ENCODE results near the gene SCAMP3.
"Not testable (repeated sequence)": the region's sequence is repeated elsewhere in the genome, so short reads cannot be mapped to it uniquely, and the experiment has no call there.

Gene SCAMP3

DNA sequence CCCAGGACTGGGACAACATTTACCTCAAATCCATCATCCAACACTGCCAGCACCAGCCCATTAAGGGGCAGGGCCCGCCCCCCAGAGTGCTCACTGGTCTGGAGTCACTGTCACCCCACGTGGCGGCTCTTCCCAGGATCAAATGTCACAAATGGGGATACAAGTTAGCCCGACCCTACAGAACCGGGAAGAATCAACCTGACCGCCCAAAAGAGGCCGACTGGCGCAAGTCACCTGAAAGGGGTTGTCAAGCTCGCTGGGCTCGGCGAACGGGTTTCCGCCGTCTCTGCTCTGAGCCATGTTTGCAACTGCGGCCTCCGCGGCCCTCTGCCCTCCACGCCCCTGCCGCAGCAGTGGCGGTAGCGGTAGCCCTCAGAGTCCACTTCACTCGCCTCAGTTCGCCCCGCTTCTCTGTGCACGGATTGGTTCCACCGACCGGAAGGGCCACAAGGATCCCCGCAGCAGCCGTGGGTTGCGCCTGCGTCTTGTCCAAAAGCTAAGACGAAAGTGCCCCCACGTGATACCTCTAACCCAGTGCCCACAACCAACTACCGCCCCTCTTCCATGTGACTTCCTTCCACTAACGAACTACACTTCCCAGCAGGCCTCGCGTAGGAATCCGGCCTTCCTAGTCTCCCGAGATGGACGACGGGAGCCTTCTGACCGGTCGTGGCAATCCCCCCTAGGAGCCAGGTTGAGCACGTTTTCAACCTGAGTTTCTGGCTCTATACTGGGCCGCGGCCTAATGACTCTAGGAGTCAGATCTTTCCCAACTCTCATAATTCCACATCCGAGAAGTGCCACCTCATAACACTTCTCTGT is at the start of gene SCAMP3:
Gene SCAMP3 (minus strand): TSS at position 509 of the 822 bp plus-strand sequence. CDS start 209 bp downstream, at position 300.
- peak; percentile 98 for DNase-seq

DNA sequence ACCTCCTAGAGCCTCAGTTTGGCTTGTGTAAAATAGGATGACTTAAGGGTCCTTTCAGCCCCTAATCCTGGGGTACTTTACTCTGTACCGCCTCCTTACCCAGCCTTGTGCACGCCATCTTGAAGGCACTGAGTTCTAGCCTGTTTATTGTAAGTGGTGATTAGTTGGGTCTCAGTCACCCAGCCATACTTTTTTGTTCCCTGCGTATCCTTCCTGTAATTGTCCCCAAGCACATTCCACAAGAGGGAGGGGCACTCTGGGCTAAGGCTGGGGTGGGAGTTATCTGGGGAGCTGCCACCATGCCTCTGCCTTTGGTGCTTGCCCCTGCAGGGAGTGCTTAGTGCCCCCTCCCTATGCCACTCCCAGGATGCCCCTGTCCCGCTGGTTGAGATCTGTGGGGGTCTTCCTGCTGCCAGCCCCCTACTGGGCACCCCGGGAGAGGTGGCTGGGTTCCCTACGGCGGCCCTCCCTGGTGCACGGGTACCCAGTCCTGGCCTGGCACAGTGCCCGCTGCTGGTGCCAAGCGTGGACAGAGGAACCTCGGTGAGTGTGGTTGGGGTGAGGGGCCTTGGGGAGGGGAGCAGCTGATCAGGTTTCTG is 47.4 kb upstream of the SCAMP3 start:
- peak in 1 of 2 experiments; percentile 44 for DNase-seq

DNA sequence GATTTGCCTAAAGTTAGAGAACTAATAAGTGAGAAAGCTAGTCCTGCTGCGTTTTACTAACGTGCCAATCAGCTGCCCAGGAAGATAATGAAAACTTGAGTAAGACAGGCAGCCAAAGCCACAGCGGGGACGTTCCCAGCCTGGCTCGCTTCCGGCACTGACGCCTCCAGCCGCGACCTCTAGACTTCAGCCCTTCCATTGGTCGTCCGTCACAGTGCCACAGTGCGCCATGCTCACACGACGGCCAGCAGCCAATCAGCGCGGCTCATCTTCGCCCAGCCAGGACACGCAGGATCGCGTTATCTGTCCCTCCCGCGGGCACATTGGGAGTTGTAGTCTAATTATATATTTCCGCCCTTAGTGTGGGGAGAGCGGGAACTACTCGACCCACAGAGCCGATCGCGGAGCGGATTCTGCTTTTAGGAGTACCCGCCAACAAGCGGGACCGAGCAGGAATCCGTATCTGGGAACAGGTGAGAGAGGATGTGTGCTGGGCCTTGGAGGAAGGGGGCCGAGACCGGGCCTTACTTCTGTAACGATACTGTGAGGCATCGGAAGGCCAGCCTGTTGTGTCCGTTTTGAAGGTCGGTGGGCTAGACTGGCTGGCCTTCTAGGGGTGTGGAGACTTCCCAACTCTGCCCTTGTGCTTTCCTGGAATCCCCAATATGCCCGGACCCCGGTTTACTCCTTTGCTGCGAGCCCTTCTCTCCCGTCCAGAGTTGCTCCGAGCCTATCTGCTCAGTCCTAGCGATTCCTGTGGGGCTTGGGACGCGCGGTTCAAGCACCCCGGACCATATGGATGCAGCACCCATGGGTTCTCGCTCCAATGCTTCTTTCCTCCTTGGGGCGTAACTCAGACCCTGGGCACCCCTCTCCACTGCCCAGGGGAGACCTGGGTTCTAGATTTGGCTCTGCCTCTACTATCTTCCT is 46.6 kb upstream of the SCAMP3 start, which contains the start of gene FDPS:
Gene FDPS (plus strand): TSS at position 374 of the 930 bp plus-strand sequence. CDS start 924 bp downstream, outside the sequence.
- DNase-seq = peak; percentile 97 to 100

DNA sequence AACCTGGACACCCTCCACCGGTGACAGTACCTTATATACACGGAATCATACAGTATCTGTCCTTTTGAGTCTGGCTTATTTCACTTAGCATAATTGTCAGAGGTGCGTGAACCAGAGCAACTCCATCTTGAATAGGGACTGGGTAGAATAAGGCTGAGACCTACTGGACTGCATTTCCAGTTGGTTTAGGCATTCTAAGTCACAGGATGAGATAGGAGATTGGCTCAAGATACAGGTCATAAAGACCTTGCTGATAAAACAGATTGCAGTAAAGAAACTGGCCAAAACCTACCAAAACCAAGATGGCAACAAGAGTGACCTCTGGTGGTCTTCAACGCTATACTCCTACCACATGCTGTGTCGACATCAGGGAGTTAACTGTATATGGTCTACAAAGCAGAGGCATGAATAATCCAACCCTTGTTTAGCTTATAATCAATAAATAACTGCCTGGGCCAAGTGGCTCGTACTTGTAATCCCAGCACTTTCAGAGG is 45.1 kb upstream of the SCAMP3 start:
- peak in 1 of 2 experiments; percentile 40 for DNase-seq

DNA sequence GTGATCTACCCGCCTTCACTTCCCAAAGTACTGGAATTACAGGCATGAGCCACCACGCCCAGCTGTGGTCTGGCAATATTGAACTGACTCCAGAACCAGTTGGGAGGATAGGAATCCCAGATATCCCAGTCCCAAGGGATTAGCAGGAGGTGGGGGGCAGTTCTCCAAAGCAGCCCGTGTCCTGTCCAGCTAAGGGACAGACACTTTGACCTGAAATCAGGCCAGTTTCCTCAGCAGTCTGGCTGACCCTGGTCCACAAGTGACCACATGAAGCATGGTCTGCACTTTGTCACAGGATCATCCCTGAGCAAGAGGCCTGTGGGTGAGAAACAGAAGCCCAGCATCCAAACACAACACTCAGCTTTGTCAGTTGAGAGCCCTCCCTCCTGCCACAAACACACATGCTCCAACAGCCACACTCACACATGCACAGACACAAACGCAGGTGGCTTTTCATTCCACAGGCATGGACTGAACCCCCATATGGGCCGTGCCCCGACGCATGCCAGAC is 43.8 kb upstream of the SCAMP3 start:
- no peak for DNase-seq

DNA sequence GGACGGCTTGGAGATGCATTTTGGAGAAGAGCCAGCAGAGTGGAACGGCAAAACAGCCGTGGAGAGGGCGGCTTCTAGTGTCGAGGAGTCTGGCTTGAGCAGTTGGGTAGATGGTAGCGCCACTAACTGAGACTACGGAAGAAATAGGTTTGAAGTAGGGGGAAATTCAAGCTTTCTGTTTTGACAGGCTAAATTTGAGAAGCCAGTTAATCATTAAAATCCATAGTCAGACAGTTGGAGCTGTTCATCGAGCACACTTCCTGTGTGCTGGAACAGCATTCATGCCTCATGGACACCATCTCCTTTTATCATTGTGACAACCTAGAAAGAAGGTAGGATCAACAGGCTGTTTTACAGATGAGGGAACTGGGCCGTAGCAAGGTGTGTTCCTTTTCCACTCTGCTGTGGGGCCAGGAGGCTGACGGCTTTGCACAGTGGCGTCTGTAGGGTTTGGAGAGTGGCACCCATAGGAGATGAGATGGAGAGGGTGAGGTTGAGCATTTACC is 42.5 kb upstream of the SCAMP3 start:
- DNase-seq = no peak

DNA sequence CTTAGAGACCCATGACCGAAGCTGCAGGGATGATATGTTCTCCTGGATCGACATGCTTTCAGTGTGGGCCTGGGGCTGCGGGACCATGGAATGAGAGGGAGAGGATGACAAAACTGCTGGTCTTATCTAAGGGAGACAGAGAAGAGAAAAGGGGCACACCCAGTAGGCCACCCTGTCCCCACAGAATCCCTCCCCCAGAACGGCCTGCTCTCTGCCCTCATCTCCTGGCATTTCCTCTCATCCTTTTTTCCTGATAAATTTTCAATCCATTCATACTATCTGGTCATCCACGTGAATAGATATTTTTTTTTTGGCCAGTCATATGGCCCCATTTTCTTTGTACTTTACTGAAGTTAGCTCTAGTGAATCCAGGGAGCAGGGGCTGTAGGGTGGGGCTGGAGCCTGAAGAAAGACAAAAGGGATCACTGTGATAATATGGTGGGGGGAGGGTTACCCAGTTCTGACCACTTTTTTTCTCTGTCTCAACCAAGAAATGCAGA is 39.2 kb upstream of the SCAMP3 start, which contains the start of gene PKLR:
Gene PKLR (minus strand): TSS at position 97 of the 500 bp plus-strand sequence. CDS start 43 bp downstream, at position 54.
- DNase-seq = no peak

- DNase-seq = no peak
Observed at GRCh38 chr1:155300553-155301329, 38.6 kb upstream of the SCAMP3 start.

- DNase-seq = no peak
Observed at GRCh38 chr1:155300024-155300423, 37.9 kb upstream of the SCAMP3 start.

DNA sequence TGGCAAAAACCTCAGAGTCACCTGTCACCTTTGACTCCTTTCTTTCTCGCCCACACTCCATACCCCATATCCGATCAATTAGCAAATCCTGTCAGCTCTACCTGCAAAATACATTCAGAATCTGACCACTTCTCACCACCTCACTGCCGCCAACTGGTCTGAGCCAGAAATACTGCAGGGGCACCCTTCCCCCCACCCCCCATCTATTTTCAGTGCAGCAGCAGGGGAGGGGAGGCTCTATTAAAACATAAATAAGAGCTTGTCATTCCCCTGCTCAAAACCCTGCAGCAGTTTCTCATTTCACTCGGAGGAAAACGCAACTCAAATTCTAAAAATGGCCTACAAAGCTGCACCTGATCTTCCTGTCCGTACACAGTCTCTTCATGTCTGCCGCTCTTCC is 35.2 kb upstream of the SCAMP3 start:
- no peak for DNase-seq

- no peak for DNase-seq
Observed at GRCh38 chr1:155296661-155297060, 34.5 kb upstream of the SCAMP3 start.

GRCh38 chr1:155295942-155296267 is 33.7 kb upstream of the SCAMP3 start:
- DNase-seq = no peak

GRCh38 chr1:155295183-155295941 is 33.2 kb upstream of the SCAMP3 start:
- no peak for DNase-seq

DNA sequence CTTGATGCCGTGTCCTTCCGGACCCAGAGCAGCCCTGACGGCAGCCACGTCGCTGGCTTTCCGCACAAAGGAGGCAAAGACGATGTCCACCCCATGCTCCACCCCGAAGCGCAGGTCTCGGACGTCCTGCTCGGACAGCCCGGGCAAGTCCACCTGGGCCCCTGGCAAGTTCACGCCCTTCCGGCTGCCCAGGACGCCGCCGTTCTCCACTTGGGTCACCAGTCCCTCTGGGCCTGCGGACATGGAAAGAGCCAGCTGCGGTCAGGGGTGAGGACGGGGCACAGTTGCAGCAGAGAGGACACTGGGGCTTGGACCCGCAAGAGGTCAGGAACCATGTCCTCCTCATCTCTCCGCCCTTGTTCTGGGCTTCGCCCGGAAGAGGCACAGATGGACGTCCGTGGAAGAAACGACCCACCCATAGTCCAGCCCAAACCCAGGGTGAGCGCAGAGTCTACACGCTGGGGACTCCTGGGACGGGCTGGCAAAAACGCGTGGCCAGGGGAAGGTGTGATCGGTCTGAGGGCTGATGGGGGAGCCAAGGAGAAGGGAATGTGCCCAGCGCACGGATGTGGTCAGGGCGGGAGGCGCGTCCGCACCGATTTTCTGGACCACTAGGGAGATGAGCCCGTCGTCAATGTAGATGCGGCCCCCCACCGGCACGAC is 32.5 kb upstream of the SCAMP3 start:
- no peak for DNase-seq

DNA sequence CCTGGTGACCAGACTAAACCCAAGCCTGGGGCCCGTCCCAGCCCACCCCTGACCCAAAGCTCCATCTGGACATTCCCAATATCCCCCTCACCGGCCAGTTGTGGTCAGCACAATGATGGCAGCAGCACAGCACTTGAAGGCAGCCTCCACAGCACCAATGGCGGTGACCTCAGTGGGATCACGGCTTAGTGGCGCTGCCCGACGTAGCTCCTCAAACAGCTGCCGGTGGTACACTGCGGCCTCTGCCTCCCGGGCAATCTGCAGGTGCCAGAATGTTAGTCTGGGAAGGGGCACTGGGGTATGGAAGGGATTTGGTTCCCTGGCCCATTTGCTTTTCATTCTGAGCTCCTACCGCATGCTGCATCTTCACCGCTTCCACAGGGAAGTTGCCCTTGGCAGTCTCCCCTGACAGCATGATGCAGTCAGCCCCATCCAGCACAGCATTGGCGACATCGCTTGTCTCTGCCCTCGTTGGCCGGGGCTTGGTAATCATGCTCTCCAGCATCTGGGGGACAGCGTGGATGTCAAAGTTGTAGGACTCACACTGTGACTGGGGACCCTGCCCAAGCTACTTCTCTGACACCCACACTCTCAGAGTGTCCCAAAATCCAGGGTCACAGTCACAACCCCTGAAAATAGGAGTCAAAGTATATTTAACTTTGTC is 31.1 kb upstream of the SCAMP3 start:
- no peak for DNase-seq

DNA sequence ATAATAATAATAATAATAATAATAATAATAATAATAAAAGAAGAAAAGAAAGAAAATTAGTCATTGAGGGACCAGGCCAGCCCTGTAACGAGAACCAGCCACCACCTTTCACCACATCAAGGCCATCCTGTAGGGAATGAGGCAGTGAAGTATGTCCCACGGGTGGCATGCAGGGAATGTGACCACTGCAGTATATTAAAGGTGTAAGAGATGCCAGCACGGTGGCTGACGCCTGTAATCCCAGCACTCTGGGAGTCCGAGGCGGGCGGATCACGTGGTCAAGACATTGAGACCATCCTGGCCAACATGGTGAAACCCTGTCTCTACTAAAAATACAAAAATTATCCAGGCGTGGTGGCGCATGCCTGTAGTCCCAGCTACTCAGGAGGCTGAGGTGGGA is 28.8 kb upstream of the SCAMP3 start:
- not testable (repeated sequence) for DNase-seq

DNA sequence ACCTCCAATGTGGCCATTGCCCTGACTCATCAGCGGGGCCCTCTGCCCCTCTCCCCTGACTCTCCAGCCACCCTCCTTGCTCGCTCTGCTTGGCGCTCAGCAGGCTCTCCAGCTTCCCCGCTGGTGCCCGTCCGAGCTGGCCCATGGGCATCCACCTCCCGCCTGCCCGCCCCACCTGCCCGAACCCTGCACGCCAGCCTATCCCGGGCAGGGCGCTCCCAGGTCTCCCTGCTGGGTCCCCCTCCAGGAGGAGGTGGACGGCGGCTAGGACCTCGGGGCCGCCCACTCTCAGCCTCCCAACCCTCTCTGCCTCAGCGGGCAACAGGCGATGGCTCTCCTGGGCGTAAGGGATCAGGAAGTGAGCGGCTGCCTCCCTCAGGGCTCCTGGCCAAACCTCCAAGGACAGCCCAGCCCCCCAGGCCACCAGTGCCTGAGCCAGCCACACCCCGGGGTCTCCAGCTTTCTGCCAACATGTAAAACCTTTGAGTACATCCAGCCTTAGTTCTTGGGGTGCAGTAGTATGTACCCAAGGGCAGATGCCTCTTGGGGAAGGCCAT is 25.9 kb upstream of the SCAMP3 start:
- DNase-seq = no peak

DNA sequence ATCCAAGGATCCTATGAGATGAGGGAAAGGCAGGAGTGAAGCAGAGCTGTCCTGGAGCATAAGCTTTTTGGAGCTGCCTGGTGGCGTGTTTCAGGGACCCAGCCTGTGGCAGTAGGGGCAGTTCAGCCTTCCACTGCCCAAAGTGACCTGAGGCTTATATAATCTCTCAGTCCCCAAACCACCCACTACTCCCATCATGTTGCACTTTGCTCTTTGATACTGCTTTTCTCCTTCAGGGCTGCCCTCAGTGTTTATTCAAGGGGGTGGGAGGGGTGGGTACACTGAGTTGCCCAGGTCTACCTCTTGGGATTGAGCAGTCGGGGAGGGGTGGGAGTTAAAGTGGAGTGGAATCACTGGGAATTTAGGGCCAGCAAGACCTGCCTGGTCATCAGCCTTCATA is 24.4 kb upstream of the SCAMP3 start:
- DNase-seq = no peak

DNA sequence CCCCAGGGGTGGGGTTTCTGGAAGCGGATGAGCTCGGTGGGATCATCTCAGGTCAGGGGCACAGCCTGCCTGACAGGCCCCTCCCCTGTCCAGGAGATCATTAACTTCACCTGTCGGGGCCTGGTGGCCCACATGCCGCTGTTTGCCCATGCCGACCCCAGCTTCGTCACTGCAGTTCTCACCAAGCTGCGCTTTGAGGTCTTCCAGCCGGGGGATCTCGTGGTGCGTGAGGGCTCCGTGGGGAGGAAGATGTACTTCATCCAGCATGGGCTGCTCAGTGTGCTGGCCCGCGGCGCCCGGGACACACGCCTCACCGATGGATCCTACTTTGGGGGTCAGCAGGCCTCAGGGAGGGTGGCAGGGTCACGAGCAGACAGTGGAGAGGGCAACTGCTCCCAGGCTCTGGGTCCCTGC is 23.5 kb upstream of the SCAMP3 start:
- DNase-seq = no peak

Data from NCI-H446 (cell line).